IPS-20b (cell line): Measurements from ENCODE around the gene GUK1.

ENCODE experiments used
- H3K27ac ChIP-seq: one replicate; pipeline ENCODE4 v1.5.1; 2013; ENCODE audit warnings: low read length
- H3K27me3 ChIP-seq: 2 replicates; pipeline ENCODE4 v1.6.1; 2013; ENCODE audit warnings: mild to moderate bottlenecking, low read length, inconsistent platforms; ENCODE audit not compliant: insufficient read depth
- H3K36me3 ChIP-seq: 2 replicates; pipeline ENCODE4 v1.6.1; 2013; ENCODE audit warnings: low read depth, mild to moderate bottlenecking, inconsistent platforms, low read length, moderate library complexity; ENCODE audit not compliant: insufficient read depth
- H3K4me1 ChIP-seq: 2 replicates; pipeline ENCODE4 v1.6.1; 2013; ENCODE audit warnings: mild to moderate bottlenecking, control low read depth, inconsistent platforms, low read length, moderate library complexity; ENCODE audit not compliant: insufficient read depth
- H3K4me3 ChIP-seq: 2 replicates; pipeline ENCODE4 v1.5.1; 2013; ENCODE audit warnings: mild to moderate bottlenecking, low read length, inconsistent platforms
- H3K9ac ChIP-seq: 2 replicates; pipeline ENCODE4 v1.6.1; 2013; ENCODE audit warnings: low read depth, mild to moderate bottlenecking, inconsistent platforms, low read length, moderate library complexity
- H3K9me3 ChIP-seq: 2 replicates; pipeline ENCODE4 v1.6.1; 2013; ENCODE audit warnings: mild to moderate bottlenecking, low read depth, low read length, inconsistent platforms; ENCODE audit not compliant: insufficient read depth

Gene GUK1

GRCh38 chr1:228197555-228198147, 57.6 kb downstream of the GUK1 start:
- no peaks in the 10 kb centered on the region for H3K4me1 ChIP-seq
- no peaks in the 10 kb centered on the region for H3K36me3 ChIP-seq
- H3K27me3 ChIP-seq, result no peaks in the 10 kb centered on the region; the same call in 1 of the 2 replicates
- H3K4me3 ChIP-seq, result no peak overlapping the region
- no peak overlapping the region for H3K27ac ChIP-seq
- peaks cover 21% of the 10 kb centered on the region for H3K9me3 ChIP-seq
- H3K9ac ChIP-seq, result no peak overlapping the region
